Measurements from ENCODE around the gene NKTR. TPM values are rescaled to one million over a fixed set of nuclear protein-coding genes. Genes with fewer than 3 reads are reported as not detected.

The NKTR gene
- total RNA-seq, 4 donors from 2014 or later, result 96.3 to 172 (median 133) TPM

GRCh38 chr3:42697289-42698051, 97.0 kb downstream of the NKTR start:
- Histone ChIP-seq H3K27ac (no peak overlapping the region), H3K36me3 (no peaks in the 10 kb centered on the region), H3K4me1 (no peaks in the 10 kb centered on the region), H3K27me3 (no peaks in the 10 kb centered on the region), H3K9me3 (no peaks in the 10 kb centered on the region), H3K4me3 (no peak overlapping the region)
- no peak for DNase-seq
- WGBS, 2 donors (ENCODE audit: low coverage in 1 of 2), result 87 to 100% methylated on average over 2 to 18 of the region's 18 CpGs
- intact Hi-C loops (cut with DNase I; ENCODE audit: low total_unique reads) (no loop called here), in situ Hi-C loops (cut with MboI; ENCODE audit: low pct_ligation_motif_present in 1 of 4, low pct_unique_long_range_greater_than_20kb in 1 of 4, low sequenced_read_pairs in 3 of 4) (no loop called here)
- TF ChIP-seq POLR2A (IDR thresholded peaks at IDR 0.05) (no peak), CTCF (IDR thresholded peaks at IDR 0.05) (no peak), POLR2AphosphoS5 (IDR thresholded peaks at IDR 0.05) (no peak), EP300 (IDR thresholded peaks at IDR 0.05; ENCODE audit: low read depth) (no peak)

Other genes starting within 250 kb of the NKTR start
- gene LYZL4, start 190.1 kb upstream of the NKTR start, total RNA-seq, result not detected
- gene VIPR1, start 98.0 kb upstream of the NKTR start, total RNA-seq, result 100 to 1,000 TPM; 121 to 565 (median 254) TPM
- gene SEC22C, start 18.7 kb upstream of the NKTR start, total RNA-seq, result 10 to 100 TPM; 22.7 to 66.3 (median 32.1) TPM
- gene SS18L2, start 9.8 kb upstream of the NKTR start, total RNA-seq, result 10 to 100 TPM in 3 of 4 donors, 1 to 10 TPM in 1; 3.4 to 23.9 (median 15.8) TPM
- gene ZBTB47, start 53.0 kb downstream of the NKTR start, total RNA-seq, result 10 to 100 TPM in 3 of 4 donors, 1 to 10 TPM in 1; 10.0 to 44.1 (median 19.7) TPM
- under 1 TPM in 1 of 4 donors, not detected in 3; 0.27 TPM for gene KLHL40, start 84.9 kb downstream of the NKTR start, total RNA-seq
- under 1 TPM in 1 of 4 donors, not detected in 3; 0.27 TPM for gene HHATL, start 102.1 kb downstream of the NKTR start, total RNA-seq
- gene CCDC13, start 172.6 kb downstream of the NKTR start, total RNA-seq, result 10 to 100 TPM in 2 of 4 donors, 1 to 10 TPM in 1, under 1 TPM in 1; 0.27 to 33.3 (median 13.6) TPM
- 100 to 1,000 TPM in 3 of 4 donors, 10 to 100 TPM in 1; 41.4 to 518 (median 379) TPM for gene HIGD1A, start 203.8 kb downstream of the NKTR start, total RNA-seq
- gene ACKR2, start 208.8 kb downstream of the NKTR start, total RNA-seq, result 1 to 10 TPM; 1.4 to 9.2 (median 5.2) TPM